Breast epithelium (tissue), 4 donors: ENCODE data around the gene ST8SIA6. TPM values are rescaled to one million over a fixed set of nuclear protein-coding genes. Genes with fewer than 3 reads are reported as not detected.

ENCODE experiments used
- DNase-seq, 2 donors: peaks; one replicate each; pipeline ENCODE4 v3.0.0-alpha.2; 2019; ENCODE audit warnings: low spot score in 2 of 2
- H3K27ac ChIP-seq, 2 donors: fragments of 200-600 bp; sonication (generic) in 1 of 2; one replicate each; pipeline ENCODE4 v1.5.1; 2016 to 2019; ENCODE audit warnings: mild to moderate bottlenecking in 1 of 2
- H3K27me3 ChIP-seq, 2 donors: fragments of 200-600 bp; sonication (generic) in 1 of 2; one replicate each; pipeline versions ENCODE4 v1.5.1 to v1.6.0; 2017 to 2019; ENCODE audit warnings: control low read depth in 1 of 2, mild to moderate bottlenecking in 1 of 2
- H3K36me3 ChIP-seq: fragments of 200-600 bp; one replicate; pipeline ENCODE4 v1.5.1; 2019
- H3K4me1 ChIP-seq, 2 donors: fragments of 200-600 bp; sonication (generic); one replicate each; pipeline ENCODE4 v1.5.1; 2016 to 2019; ENCODE audit warnings: control low read depth in 1 of 2
- H3K4me3 ChIP-seq, 3 donors: fragments of 200-600 bp; sonication (generic); 1 replicate in 2 of 3; 2 replicates in 1 of 3; pipeline ENCODE4 v1.5.1; 2016 to 2019; ENCODE audit warnings: mild to moderate bottlenecking in 3 of 3, moderate library complexity in 2 of 3
- H3K9me3 ChIP-seq, 2 donors: fragments of 200-600 bp; sonication (generic) in 1 of 2; one replicate each; pipeline ENCODE4 v1.5.1; 2016 to 2019; ENCODE audit warnings: control low read depth in 1 of 2
- CTCF ChIP-seq, 3 donors: fragments of 450-650 bp; IDR thresholded peaks; one replicate each; pipeline ENCODE4 v1.5.1; 2016 to 2017; ENCODE audit warnings: antibody characterized with exemption in 3 of 3, mild to moderate bottlenecking in 3 of 3, moderate library complexity in 3 of 3
- POLR2A ChIP-seq: fragments of 450-650 bp; IDR thresholded peaks from one replicate; pipeline ENCODE4 v1.6.1; 2016; ENCODE audit warnings: antibody characterized with exemption, mild to moderate bottlenecking, moderate library complexity
- POLR2AphosphoS5 ChIP-seq, 3 donors: sonication (generic); formaldehyde crosslinking; IDR thresholded peaks; one replicate each; pipeline ENCODE4 v1.6.1; 2017; ENCODE audit warnings: antibody characterized with exemption in 3 of 3
- intact Hi-C: fragments of 100-400 bp; cut with DNase I; formaldehyde crosslinking; loops from one replicate; pipeline ENCODE4 v1.15.1; 2023; ENCODE audit warnings: low total_unique reads
- total RNA-seq, 3 donors: library from RNA; depleted of rRNA; stranded (reverse); fragments of >200 nt; gene quantifications; one replicate each; pipeline ENCODE4 v1.1.0, GENCODE V29; 2016

ST8SIA6 gene
- total RNA-seq, 3 donors from 2014 or later, result 1.3 to 32.1 (median 18.4) TPM

- no peak for DNase-seq
- Histone ChIP-seq H3K4me3 (no peak overlapping the region), H3K27me3 (no peaks in the 10 kb centered on the region), H3K36me3 (no peaks in the 10 kb centered on the region), H3K4me1 (no peaks in the 10 kb centered on the region), H3K27ac (no peak overlapping the region), H3K9me3 (peaks cover 0 to 4% of the 10 kb centered on the region in 2 donors)
- TF ChIP-seq CTCF (IDR thresholded peaks at IDR 0.05), result no peak
- intact Hi-C loops, result no loop called here
Measured at GRCh38 chr10:17343118-17343517, 111.3 kb downstream of the ST8SIA6 start.

GRCh38 chr10:17340144-17340829 is 114.1 kb downstream of the ST8SIA6 start:
- H3K27ac ChIP-seq, result no peak overlapping the region
- TF ChIP-seq POLR2A, result no peak
- no peak for TF ChIP-seq POLR2AphosphoS5 (IDR thresholded peaks at IDR 0.05)
- TF ChIP-seq CTCF (IDR thresholded peaks at IDR 0.05), result no peak
- no peaks in the 10 kb centered on the region for H3K36me3 ChIP-seq
- H3K4me3 ChIP-seq, result no peak overlapping the region
- peaks cover 0 to 4% of the 10 kb centered on the region in 2 donors for H3K9me3 ChIP-seq
- no peak for DNase-seq
- H3K27me3 ChIP-seq, result no peaks in the 10 kb centered on the region
- no peaks in the 10 kb centered on the region for H3K4me1 ChIP-seq
- intact Hi-C loops, result no loop called here

- H3K4me1 ChIP-seq, result no peaks in the 10 kb centered on the region
- TF ChIP-seq CTCF (IDR thresholded peaks at IDR 0.05), result no peak
- TF ChIP-seq POLR2AphosphoS5 (IDR thresholded peaks at IDR 0.05), result no peak
- TF ChIP-seq POLR2A, result no peak
- no peaks in the 10 kb centered on the region for H3K9me3 ChIP-seq
- intact Hi-C loops, result loop anchor here (5.0 kb wide), 1 partner anchor 678 kb away; no protein-coding TSS in a partner anchor
- H3K4me3 ChIP-seq, result no peak overlapping the region
- no peak overlapping the region for H3K27ac ChIP-seq
- no peaks in the 10 kb centered on the region for H3K27me3 ChIP-seq
- no peak for DNase-seq
- no peaks in the 10 kb centered on the region for H3K36me3 ChIP-seq
Measured at GRCh38 chr10:17335065-17335464, 119.3 kb downstream of the ST8SIA6 start.

- no peaks in the 10 kb centered on the region for H3K9me3 ChIP-seq
- intact Hi-C loops, result loop anchor here (5.0 kb wide), 1 partner anchor 847 kb away; no protein-coding TSS in a partner anchor
Measured at GRCh38 chr10:17330501-17330900, 123.9 kb downstream of the ST8SIA6 start.

More at GRCh38 chr10:17330501-17330900, 123.9 kb downstream of the ST8SIA6 start:
- TF ChIP-seq CTCF (IDR thresholded peaks at IDR 0.05) (no peak), POLR2AphosphoS5 (IDR thresholded peaks at IDR 0.05) (no peak), POLR2A (no peak)
- no peaks in the 10 kb centered on the region for H3K36me3 ChIP-seq
- no peak for DNase-seq
- H3K4me3 ChIP-seq, result no peak overlapping the region
- no peak overlapping the region for H3K27ac ChIP-seq
- H3K27me3 ChIP-seq, result no peaks in the 10 kb centered on the region
- no peaks in the 10 kb centered on the region for H3K4me1 ChIP-seq
